Measurements from ENCODE around the gene SMOC1.

DNA sequence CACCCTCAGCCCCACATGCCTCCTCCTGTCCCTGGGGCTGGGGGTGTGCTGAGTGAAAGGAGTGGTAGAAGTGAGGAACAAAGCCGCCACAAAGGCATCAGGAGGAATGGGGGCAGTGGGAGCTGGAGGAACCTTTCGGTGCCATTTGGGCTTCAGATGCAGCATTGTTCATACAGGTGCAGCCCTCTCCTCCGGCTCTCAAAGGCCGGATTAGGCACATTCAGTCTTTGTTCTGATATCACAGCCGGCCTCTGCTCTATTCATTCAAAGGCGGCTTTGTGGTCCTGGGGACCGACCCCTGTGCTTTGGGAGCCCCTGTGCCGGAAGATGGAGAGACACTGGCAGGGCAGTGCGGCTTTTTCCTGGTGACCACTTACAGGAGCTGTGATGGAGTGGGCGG lies 53.2 kb downstream of the SMOC1 start:
- no peak for TF ChIP-seq POLR2A (IDR thresholded peaks at IDR 0.05; ENCODE audit: low read depth, low read length)
- TF ChIP-seq POLR2AphosphoS5 (IDR thresholded peaks at IDR 0.05; ENCODE audit: low read depth, low read length), result no peak
- no peak for TF ChIP-seq SPI1 (IDR thresholded peaks at IDR 0.05; ENCODE audit: low read depth, low read length)
- TF ChIP-seq PAX5 (IDR thresholded peaks at IDR 0.05; ENCODE audit: insufficient read depth, low read length, severe bottlenecking), result no peak
- TF ChIP-seq TAF1 (IDR thresholded peaks at IDR 0.05; ENCODE audit: low read depth, low read length), result no peak
- TF ChIP-seq POU2F2 (IDR thresholded peaks at IDR 0.05; ENCODE audit: low read depth, low read length), result no peak
